DOHH2 (cell line): Measurements from ENCODE around the gene RUNDC3A.
A peak's percentile ranks its signal among the peaks of the same experiment; 100 is the strongest.
"Not testable (repeated sequence)": the region's sequence is repeated elsewhere in the genome, so short reads cannot be mapped to it uniquely, and the experiment has no call there.

Experiments used
- H3F3A ChIP-seq: fragments of 200-600 bp; sonication (generic), shearing (Covaris generic); 2 replicates; pipeline ENCODE4 v1.6.0; 2016; ENCODE audit warnings: antibody characterized with exemption, mild to moderate bottlenecking; ENCODE audit not compliant: control insufficient read depth, insufficient read depth
- H3K27ac ChIP-seq: fragments of 200-600 bp; sonication (generic); 2 replicates; pipeline ENCODE4 v1.5.1; 2014; ENCODE audit warnings: low read depth, mild to moderate bottlenecking, low read length, moderate library complexity
- H3K27me3 ChIP-seq: fragments of 200-600 bp; sonication (generic); 2 replicates; pipeline ENCODE4 v1.6.1; 2014; ENCODE audit warnings: mild to moderate bottlenecking, low read length, mixed read lengths; ENCODE audit not compliant: control insufficient read depth
- H3K36me3 ChIP-seq: fragments of 200-600 bp; sonication (generic); 2 replicates; pipeline ENCODE4 v1.6.1; 2014; ENCODE audit warnings: mild to moderate bottlenecking, low read length, moderate library complexity, mixed read lengths; ENCODE audit not compliant: control insufficient read depth
- H3K4me1 ChIP-seq: fragments of 200-600 bp; sonication (generic); 2 replicates; pipeline ENCODE4 v1.6.1; 2014; ENCODE audit warnings: mild to moderate bottlenecking, low read length, mixed read lengths; ENCODE audit not compliant: control insufficient read depth
- H3K4me2 ChIP-seq: fragments of 200-600 bp; sonication (generic); 2 replicates; pipeline ENCODE4 v1.6.0; 2014; ENCODE audit warnings: mild to moderate bottlenecking, low read length, moderate library complexity
- H3K4me3 ChIP-seq: fragments of 200-600 bp; sonication (generic); 2 replicates; pipeline ENCODE4 v1.5.1; 2014; ENCODE audit warnings: mild to moderate bottlenecking, low read length, mixed read lengths
- H3K79me2 ChIP-seq: fragments of 200-600 bp; sonication (generic); 2 replicates; pipeline ENCODE4 v1.6.1; 2014; ENCODE audit warnings: mild to moderate bottlenecking, low read length, mixed read lengths; ENCODE audit not compliant: control insufficient read depth
- H3K9me2 ChIP-seq: fragments of 200-600 bp; sonication (generic); replicated peaks from 2 replicates; pipeline ENCODE4 v1.6.1; 2014; ENCODE audit warnings: mild to moderate bottlenecking, low read length, mixed read lengths; ENCODE audit not compliant: control insufficient read depth
- H3K9me3 ChIP-seq: fragments of 200-600 bp; sonication (generic); 2 replicates; pipeline ENCODE4 v1.6.1; 2014; ENCODE audit warnings: antibody characterized with exemption, low read length, mixed read lengths; ENCODE audit not compliant: control insufficient read depth, insufficient read depth
- H4K20me1 ChIP-seq: fragments of 200-600 bp; sonication (generic); 2 replicates; pipeline ENCODE4 v1.6.0; 2014; ENCODE audit warnings: low read depth, mild to moderate bottlenecking, antibody characterized with exemption, low read length, moderate library complexity; ENCODE audit not compliant: control insufficient read depth, insufficient read depth
- CTCF ChIP-seq: fragments of 200-600 bp; sonication (generic); IDR thresholded peaks from one replicate; pipeline ENCODE4 v1.5.1; 2014; ENCODE audit warnings: antibody characterized with exemption, mild to moderate bottlenecking, low read depth, low read length; ENCODE audit not compliant: poor library complexity, severe bottlenecking
- EZH2phosphoT487 ChIP-seq: fragments of 200-600 bp; sonication (generic); IDR thresholded peaks from 2 replicates; pipeline ENCODE4 v1.6.1; 2017; ENCODE audit warnings: borderline replicate concordance, mild to moderate bottlenecking, antibody characterized with exemption, low read length, moderate library complexity, mixed read lengths

The RUNDC3A gene

DNA sequence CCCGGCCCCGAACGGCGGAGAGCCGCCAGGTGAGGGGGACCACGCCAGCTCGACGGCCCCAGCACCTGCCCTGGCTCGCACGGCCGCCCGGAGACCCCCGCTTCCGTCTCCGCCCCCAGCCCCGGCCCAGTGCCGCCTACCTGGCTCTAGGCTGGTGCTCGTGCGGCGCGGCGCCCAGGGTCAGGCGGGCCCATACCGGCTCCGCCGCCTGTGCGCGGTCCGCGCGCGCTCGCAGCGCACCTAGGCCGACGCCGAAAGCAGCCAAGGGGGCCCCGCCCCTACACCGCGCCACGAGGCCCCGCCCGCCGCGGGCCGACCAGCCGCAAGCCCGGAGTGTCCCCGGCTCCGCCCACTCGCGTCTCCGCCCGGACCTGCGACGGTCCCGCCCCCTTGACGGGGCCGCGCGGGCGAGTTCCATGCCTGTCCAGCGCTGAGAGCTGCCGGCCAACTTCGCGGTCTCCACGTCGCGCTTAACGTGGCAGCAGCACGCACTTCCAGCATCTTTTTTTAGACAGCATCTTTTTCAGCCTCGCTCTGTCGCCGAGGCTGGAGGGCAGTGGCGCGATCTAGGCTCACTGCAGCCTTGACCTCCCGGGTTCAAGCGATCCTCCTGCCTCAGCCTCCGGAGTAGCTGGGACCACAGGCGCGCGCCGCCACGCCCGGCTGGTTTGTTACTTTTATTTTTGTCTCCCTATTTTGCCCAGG is 16.3 kb downstream of the RUNDC3A start, which contains the start of gene SLC25A39:
Gene SLC25A39 (minus strand): TSS at position 253 of the 705 bp plus-strand sequence. CDS start 1,261 bp downstream, outside the sequence.
- Histone ChIP-seq H3K79me2 (peaks cover 40% of the 10 kb centered on the region), H3K27ac (peak within 1 kb of the TSS; percentile 89), H3K4me1 (peaks cover 49% of the 10 kb centered on the region), H3K27me3 (no peaks in the 10 kb centered on the region), H3F3A (peaks cover 22% of the 10 kb centered on the region), H3K9me3 (no peaks in the 10 kb centered on the region), H3K4me2 (peak within 1 kb of the TSS; percentile 84), H4K20me1 (no peaks in the 10 kb centered on the region), H3K9me2 (no peaks in the 10 kb centered on the region), H3K36me3 (peaks cover 38% of the 10 kb centered on the region), H3K4me3 (peak within 1 kb of the TSS; percentile 78)
- TF ChIP-seq EZH2phosphoT487: no peak
- TF ChIP-seq CTCF: no peak

GRCh38 chr17:44326861-44327444 is 18.6 kb downstream of the RUNDC3A start:
- Histone ChIP-seq H3K9me3 (no peaks in the 10 kb centered on the region), H3K36me3 (peaks cover 16% of the 10 kb centered on the region), H3K79me2 (peaks cover 40% of the 10 kb centered on the region), H4K20me1 (no peaks in the 10 kb centered on the region), H3K9me2 (no peaks in the 10 kb centered on the region), H3K4me1 (peaks cover 62% of the 10 kb centered on the region), H3K4me2 (peak overlapping the region; percentile 66), H3K4me3 (peak overlapping the region; percentile 65), H3F3A (peaks cover 26% of the 10 kb centered on the region), H3K27ac (peak overlapping the region; percentile 52), H3K27me3 (no peaks in the 10 kb centered on the region)
- TF ChIP-seq CTCF: no peak
- no peak for TF ChIP-seq EZH2phosphoT487

- Histone ChIP-seq H3K9me3 (no peaks in the 10 kb centered on the region), H3K27ac (peak overlapping the region; percentile 83), H3K36me3 (peaks cover 9% of the 10 kb centered on the region), H3K4me1 (peaks cover 70% of the 10 kb centered on the region), H3K4me2 (peak overlapping the region; percentile 79), H3K9me2 (no peaks in the 10 kb centered on the region), H3F3A (peaks cover 26% of the 10 kb centered on the region), H3K79me2 (peaks cover 33% of the 10 kb centered on the region), H4K20me1 (no peaks in the 10 kb centered on the region), H3K27me3 (no peaks in the 10 kb centered on the region), H3K4me3 (peak overlapping the region; percentile 48)
- TF ChIP-seq EZH2phosphoT487: no peak
- no peak for TF ChIP-seq CTCF
These were observed 19.5 kb downstream of the RUNDC3A start for GRCh38 chr17:44327715-44328449.

DNA sequence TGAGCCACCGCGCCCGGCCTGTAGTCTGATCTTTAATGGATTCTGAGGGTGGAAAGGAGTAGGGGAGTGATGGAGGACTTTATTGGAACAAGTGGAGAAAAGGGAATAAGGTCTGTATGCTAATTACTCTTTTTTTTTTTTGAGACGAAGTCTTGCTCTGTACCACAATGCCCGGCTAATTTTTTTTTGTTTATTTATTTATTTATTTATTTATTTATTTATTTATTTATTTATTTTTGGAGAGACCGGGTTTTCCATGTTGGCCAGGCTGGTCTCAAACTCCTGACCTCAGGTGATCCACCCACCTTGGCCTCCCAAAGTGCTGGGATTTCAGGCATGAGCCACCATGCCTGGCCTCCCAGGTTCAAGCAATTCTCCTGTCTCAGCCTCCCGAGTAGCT is 21.1 kb downstream of the RUNDC3A start:
- H3F3A ChIP-seq: peaks cover 26% of the 10 kb centered on the region
- not testable (repeated sequence) for H3K4me2 ChIP-seq

GRCh38 chr17:44330263-44330662 is 21.9 kb downstream of the RUNDC3A start:
- H3K9me2 ChIP-seq, H3K4me2 ChIP-seq: not testable (repeated sequence)

More for the DNA sequence above, 21.1 kb downstream of the RUNDC3A start:
- H4K20me1 ChIP-seq, H3K36me3 ChIP-seq, H3K27me3 ChIP-seq, H3K27ac ChIP-seq, H3K9me2 ChIP-seq, H3K9me3 ChIP-seq, H3K4me3 ChIP-seq: not testable (repeated sequence)
- Histone ChIP-seq H3K4me1 (peaks cover 68% of the 10 kb centered on the region), H3K79me2 (peaks cover 17% of the 10 kb centered on the region)

More at GRCh38 chr17:44330263-44330662, 21.9 kb downstream of the RUNDC3A start:
- not testable (repeated sequence) for H3K27me3 ChIP-seq, H3K4me3 ChIP-seq, H3K27ac ChIP-seq, H3K36me3 ChIP-seq, H3K9me3 ChIP-seq, H4K20me1 ChIP-seq
- peaks cover 70% of the 10 kb centered on the region for H3K4me1 ChIP-seq
- peaks cover 13% of the 10 kb centered on the region for H3K79me2 ChIP-seq
- H3F3A ChIP-seq: peaks cover 26% of the 10 kb centered on the region
